H9 (cell line): ENCODE data around the gene IQCF6. TPM values are rescaled to one million over a fixed set of nuclear protein-coding genes. Genes with fewer than 3 reads are reported as not detected.

ENCODE experiments used
- DNase-seq: peaks from one replicate; pipeline ENCODE4 v3.0.0-alpha.2; 2017
- H2AFZ ChIP-seq: one replicate; pipeline ENCODE4 v1.6.1; 2013; ENCODE audit warnings: mild to moderate bottlenecking, low read length, control low read depth, moderate library complexity
- H2AK5ac ChIP-seq: 2 replicates; pipeline ENCODE4 v1.6.1; 2013; ENCODE audit warnings: low read length, control low read depth, mixed read lengths; ENCODE audit not compliant: insufficient read length
- H2BK120ac ChIP-seq: one replicate; pipeline ENCODE4 v1.6.1; 2013; ENCODE audit warnings: low read depth, mild to moderate bottlenecking, low read length, control low read depth, inconsistent platforms; ENCODE audit not compliant: poor library complexity, severe bottlenecking
- H2BK12ac ChIP-seq: 2 replicates; pipeline ENCODE4 v1.6.1; 2013; ENCODE audit warnings: low read length, control low read depth, mixed read lengths, low read depth; ENCODE audit not compliant: insufficient read length
- H2BK15ac ChIP-seq: 2 replicates; pipeline ENCODE4 v1.6.1; 2013; ENCODE audit warnings: low read depth, low read length, control low read depth
- H2BK20ac ChIP-seq: one replicate; pipeline ENCODE4 v1.6.1; 2013; ENCODE audit warnings: low read depth, mild to moderate bottlenecking, low read length, control low read depth, inconsistent platforms; ENCODE audit not compliant: poor library complexity, severe bottlenecking
- H2BK5ac ChIP-seq: 2 replicates; pipeline ENCODE4 v1.6.1; 2013; ENCODE audit warnings: low read length, control low read depth, mixed read lengths; ENCODE audit not compliant: insufficient read length
- H3K14ac ChIP-seq: 2 replicates; pipeline ENCODE4 v1.6.1; 2013; ENCODE audit warnings: low read length, control low read depth; ENCODE audit not compliant: insufficient read depth
- H3K18ac ChIP-seq: 2 replicates; pipeline ENCODE4 v1.6.1; 2013; ENCODE audit warnings: low read depth, mild to moderate bottlenecking, mixed read lengths, low read length, control low read depth; ENCODE audit not compliant: insufficient read length
- H3K23ac ChIP-seq: 2 replicates; pipeline ENCODE4 v1.6.1; 2013; ENCODE audit warnings: low read length, control low read depth, mixed read lengths, low read depth; ENCODE audit not compliant: insufficient read length
- H3K23me2 ChIP-seq: 2 replicates; pipeline ENCODE4 v1.6.1; 2013; ENCODE audit warnings: low read depth, mild to moderate bottlenecking, mixed read lengths, low read length, control low read depth; ENCODE audit not compliant: insufficient read length, poor library complexity, severe bottlenecking
- H3K27ac ChIP-seq: 2 replicates; pipeline ENCODE4 v1.5.1; 2013; ENCODE audit warnings: low read length, control low read depth, mixed read lengths, low read depth; ENCODE audit not compliant: insufficient read length
- H3K27me3 ChIP-seq: 2 replicates; pipeline ENCODE4 v1.6.1; 2013; ENCODE audit warnings: low read length, control low read depth, inconsistent platforms; ENCODE audit not compliant: insufficient read depth
- H3K4ac ChIP-seq: 2 replicates; pipeline ENCODE4 v1.6.1; 2013; ENCODE audit warnings: low read depth, mild to moderate bottlenecking, control low read depth, inconsistent platforms, low read length, moderate library complexity
- H3K4me1 ChIP-seq: 2 replicates; pipeline ENCODE4 v1.6.1; 2013; ENCODE audit warnings: low read length, control low read depth, inconsistent platforms; ENCODE audit not compliant: insufficient read depth
- H3K4me2 ChIP-seq: 2 replicates; pipeline ENCODE4 v1.6.1; 2013; ENCODE audit warnings: low read length, control low read depth, mixed read lengths; ENCODE audit not compliant: insufficient read length, insufficient read depth
- H3K56ac ChIP-seq: 2 replicates; pipeline ENCODE4 v1.6.1; 2013; ENCODE audit warnings: low read depth, mild to moderate bottlenecking, mixed read lengths, low read length, control low read depth; ENCODE audit not compliant: insufficient read length
- H3K79me1 ChIP-seq: 2 replicates; pipeline ENCODE4 v1.6.1; 2013; ENCODE audit warnings: low read depth, mild to moderate bottlenecking, moderate library complexity, low read length, control low read depth, inconsistent platforms; ENCODE audit not compliant: insufficient read depth, poor library complexity, severe bottlenecking
- H3K79me2 ChIP-seq: 2 replicates; pipeline ENCODE4 v1.6.1; 2013; ENCODE audit warnings: low read length, control low read depth, inconsistent platforms; ENCODE audit not compliant: insufficient read depth
- H3K9ac ChIP-seq: 2 replicates; pipeline ENCODE4 v1.6.1; 2013; ENCODE audit warnings: low read length, control low read depth, mixed read lengths; ENCODE audit not compliant: insufficient read length; ENCODE audit errors: extremely low read depth
- H3K9me3 ChIP-seq: one replicate; pipeline ENCODE4 v1.6.1; 2013; ENCODE audit warnings: low read depth, low read length, inconsistent platforms; ENCODE audit not compliant: control insufficient read depth
- H3T11ph ChIP-seq: one replicate; pipeline ENCODE4 v1.6.1; 2013; ENCODE audit warnings: mild to moderate bottlenecking, low read length, control low read depth, inconsistent platforms
- H4K20me1 ChIP-seq: one replicate; pipeline ENCODE4 v1.6.1; 2013; ENCODE audit not compliant: control insufficient read depth, insufficient read length, insufficient read depth
- H4K5ac ChIP-seq: 2 replicates; pipeline ENCODE4 v1.6.1; 2013; ENCODE audit warnings: low read depth, mild to moderate bottlenecking, mixed read lengths, low read length, control low read depth; ENCODE audit not compliant: insufficient read length
- H4K8ac ChIP-seq: replicated peaks from 2 replicates; pipeline ENCODE4 v1.6.1; 2013; ENCODE audit warnings: low read length, control low read depth, mixed read lengths, low read depth; ENCODE audit not compliant: insufficient read length
- H4K91ac ChIP-seq: 2 replicates; pipeline ENCODE4 v1.6.1; 2013; ENCODE audit warnings: low read depth, mild to moderate bottlenecking, moderate library complexity, mixed read lengths, low read length, control low read depth; ENCODE audit not compliant: insufficient read length
- H3K27ac Mint-ChIP-seq, 3 experiments: 2 replicates in 2 of 3; 3 replicates in 1 of 3; pipeline ENCODE4 v1.8.0; 2020 to 2021; ENCODE audit warnings: mixed read lengths in 3 of 3, mild to moderate bottlenecking in 1 of 3, moderate library complexity in 1 of 3
- H3K27me3 Mint-ChIP-seq: 2 replicates; pipeline ENCODE4 v1.8.0; 2021; ENCODE audit warnings: low read depth, mild to moderate bottlenecking, moderate library complexity, mixed read lengths
- H3K36me3 Mint-ChIP-seq, 3 experiments: 2 replicates in 2 of 3; 3 replicates in 1 of 3; pipeline ENCODE4 v1.8.0; 2020 to 2021; ENCODE audit warnings: low read depth in 3 of 3, mixed read lengths in 3 of 3; ENCODE audit not compliant: insufficient read depth in 1 of 3
- H3K4me1 Mint-ChIP-seq, 2 experiments: 2 replicates each; pipeline ENCODE4 v1.8.0; 2020; ENCODE audit warnings: mixed read lengths in 2 of 2
- H3K4me3 Mint-ChIP-seq, 2 experiments: 2 replicates in 1 of 2; 3 replicates in 1 of 2; pipeline ENCODE4 v1.8.0; 2020 to 2021; ENCODE audit warnings: mild to moderate bottlenecking in 2 of 2, mixed read lengths in 2 of 2, moderate library complexity in 1 of 2
- H3K9me3 Mint-ChIP-seq, 2 experiments: 2 replicates in 1 of 2; 3 replicates in 1 of 2; pipeline ENCODE4 v1.8.0; 2020; ENCODE audit warnings: mild to moderate bottlenecking in 2 of 2, mixed read lengths in 2 of 2, moderate library complexity in 1 of 2
- WGBS: extraction: QIAGEN DNeasy Blood & Tissue Kit; methylation state at CpG from one replicate; pipeline ENCODE4 v1.1.7; 2013; ENCODE audit warnings: missing lambda C conversion rate, low lambda C conversion rate, mixed read lengths; ENCODE audit not compliant: insufficient read length; ENCODE audit errors: extremely low coverage; 5-methylcytosine and 5-hydroxymethylcytosine counted together
- total RNA-seq: library from RNA; stranded (reverse); gene quantifications from 2 replicates; pipeline ENCODE4 v1.2.1, GENCODE V29; 2021
- TF ChIP-seq, protein P1 (sequence below): fragments of 200-600 bp; sonication (generic); conservative IDR thresholded peaks from 3 replicates; pipeline ENCODE4 v1.8.0; 2021; ENCODE audit warnings: antibody characterized with exemption, mild to moderate bottlenecking

IQCF6 gene
- total RNA-seq, 1 experiment from 2014 or later, result not detected

DNA sequence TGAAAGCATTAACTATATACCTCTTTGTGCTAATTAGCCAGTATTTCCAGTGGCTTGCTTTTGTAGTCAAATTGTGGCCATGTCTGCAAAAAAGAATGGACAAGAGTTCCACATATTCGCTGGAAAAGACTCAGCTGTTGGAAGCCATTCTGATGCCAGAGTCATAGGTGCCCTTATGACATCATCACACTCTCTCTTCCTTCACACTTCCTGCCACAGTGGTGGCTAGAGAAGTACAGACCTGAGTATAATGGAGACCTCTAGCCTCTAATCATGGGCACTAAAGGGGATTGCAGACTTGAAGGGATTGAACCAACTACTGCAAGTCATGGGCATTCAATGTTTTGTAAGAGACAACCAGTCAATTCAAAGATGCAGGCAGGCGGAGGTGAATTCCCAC, 38.3 kb upstream of the IQCF6 start:
- no peak overlapping the region for H2BK20ac ChIP-seq
- H3K4me1 ChIP-seq, result no peaks in the 10 kb centered on the region
- H3K9me3 Mint-ChIP-seq, result peaks cover 3 to 8% of the 10 kb centered on the region in 2 experiments
- H2BK15ac ChIP-seq, result no peak overlapping the region
- H2BK12ac ChIP-seq, result no peak overlapping the region
- H3K27me3 Mint-ChIP-seq, result peaks cover 14% of the 10 kb centered on the region
- H4K91ac ChIP-seq, result no peak overlapping the region
- TF ChIP-seq, protein P1, sequence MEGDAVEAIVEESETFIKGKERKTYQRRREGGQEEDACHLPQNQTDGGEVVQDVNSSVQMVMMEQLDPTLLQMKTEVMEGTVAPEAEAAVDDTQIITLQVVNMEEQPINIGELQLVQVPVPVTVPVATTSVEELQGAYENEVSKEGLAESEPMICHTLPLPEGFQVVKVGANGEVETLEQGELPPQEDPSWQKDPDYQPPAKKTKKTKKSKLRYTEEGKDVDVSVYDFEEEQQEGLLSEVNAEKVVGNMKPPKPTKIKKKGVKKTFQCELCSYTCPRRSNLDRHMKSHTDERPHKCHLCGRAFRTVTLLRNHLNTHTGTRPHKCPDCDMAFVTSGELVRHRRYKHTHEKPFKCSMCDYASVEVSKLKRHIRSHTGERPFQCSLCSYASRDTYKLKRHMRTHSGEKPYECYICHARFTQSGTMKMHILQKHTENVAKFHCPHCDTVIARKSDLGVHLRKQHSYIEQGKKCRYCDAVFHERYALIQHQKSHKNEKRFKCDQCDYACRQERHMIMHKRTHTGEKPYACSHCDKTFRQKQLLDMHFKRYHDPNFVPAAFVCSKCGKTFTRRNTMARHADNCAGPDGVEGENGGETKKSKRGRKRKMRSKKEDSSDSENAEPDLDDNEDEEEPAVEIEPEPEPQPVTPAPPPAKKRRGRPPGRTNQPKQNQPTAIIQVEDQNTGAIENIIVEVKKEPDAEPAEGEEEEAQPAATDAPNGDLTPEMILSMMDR, result no peak
- no peak overlapping the region for H3K27ac Mint-ChIP-seq
- no peak overlapping the region for H3K4ac ChIP-seq
- H2AK5ac ChIP-seq, result no peak overlapping the region
- no peaks in the 10 kb centered on the region for H4K20me1 ChIP-seq
- no peaks in the 10 kb centered on the region for H3K79me2 ChIP-seq
- no peak overlapping the region for H3K27ac ChIP-seq
- no peak overlapping the region for H3K18ac ChIP-seq
- no peaks in the 10 kb centered on the region for H3K23me2 ChIP-seq
- H3T11ph ChIP-seq, result no peak overlapping the region
- no peak overlapping the region for H2BK120ac ChIP-seq
- no CpG with 5 or more reads among the region's 2 CpGs for WGBS
- H2AFZ ChIP-seq, result no peak overlapping the region
- peaks cover 0 to 5% (median 0%) of the 10 kb centered on the region in 3 experiments; a peak in 2 of 7 replicates for H3K36me3 Mint-ChIP-seq
- DNase-seq, result no peak
- H3K4me3 Mint-ChIP-seq, result no peak overlapping the region
- no peak overlapping the region for H3K56ac ChIP-seq
- H3K79me1 ChIP-seq, result no peaks in the 10 kb centered on the region
- H3K9ac ChIP-seq, result no peak overlapping the region
- H3K4me2 ChIP-seq, result no peak overlapping the region
- no peak overlapping the region for H3K23ac ChIP-seq
- no peaks in the 10 kb centered on the region for H3K9me3 ChIP-seq
- peaks cover 9 to 12% of the 10 kb centered on the region in 2 experiments for H3K4me1 Mint-ChIP-seq
- no peak overlapping the region for H3K14ac ChIP-seq
- H4K8ac ChIP-seq, result no peak overlapping the region
- no peaks in the 10 kb centered on the region for H3K27me3 ChIP-seq
- no peak overlapping the region for H2BK5ac ChIP-seq
- no peak overlapping the region for H4K5ac ChIP-seq
